T-helper 1 cell treated with Interleukin-12 subunit alpha and Interleukin-12 subunit beta and Interleukin-4 antibody, amounts not matched to agents 30 μg/mL and 1 μg/mL, for 36 hours (primary cell): ENCODE measurements around the gene HSD17B12.
"Not testable (repeated sequence)": the region's sequence is repeated elsewhere in the genome, so short reads cannot be mapped to it uniquely, and the experiment has no call there.

Experiments
- H3K27ac Mint-ChIP-seq: one replicate; pipeline ENCODE4 v1.8.0; 2021; ENCODE audit warnings: mild to moderate bottlenecking, mixed read lengths
- H3K27me3 Mint-ChIP-seq: one replicate; pipeline ENCODE4 v1.8.0; 2021; ENCODE audit warnings: low read depth, mixed read lengths
- H3K36me3 Mint-ChIP-seq: one replicate; pipeline ENCODE4 v1.8.0; 2021; ENCODE audit warnings: low read depth, mixed read lengths
- H3K4me1 Mint-ChIP-seq: one replicate; pipeline ENCODE4 v1.8.0; 2021; ENCODE audit warnings: low read depth, mixed read lengths
- H3K4me3 Mint-ChIP-seq: one replicate; pipeline ENCODE4 v1.8.0; 2021; ENCODE audit warnings: mild to moderate bottlenecking, moderate library complexity, mixed read lengths
- H3K9me3 Mint-ChIP-seq: one replicate; pipeline ENCODE4 v1.8.0; 2021; ENCODE audit warnings: mixed read lengths

Gene HSD17B12

GRCh38 chr11:43746670-43747069, 66.1 kb downstream of the HSD17B12 start:
- Mint-ChIP-seq H3K27ac (no peak overlapping the region), H3K9me3 (peaks cover 22% of the 10 kb centered on the region), H3K4me1 (no peaks in the 10 kb centered on the region), H3K27me3 (no peaks in the 10 kb centered on the region), H3K36me3 (peaks cover 22% of the 10 kb centered on the region), H3K4me3 (no peak overlapping the region)

GRCh38 chr11:43747130-43747802, 66.7 kb downstream of the HSD17B12 start:
- Mint-ChIP-seq H3K9me3 (peaks cover 22% of the 10 kb centered on the region), H3K27me3 (no peaks in the 10 kb centered on the region), H3K4me3 (no peak overlapping the region), H3K4me1 (no peaks in the 10 kb centered on the region), H3K36me3 (peaks cover 22% of the 10 kb centered on the region), H3K27ac (no peak overlapping the region)

DNA sequence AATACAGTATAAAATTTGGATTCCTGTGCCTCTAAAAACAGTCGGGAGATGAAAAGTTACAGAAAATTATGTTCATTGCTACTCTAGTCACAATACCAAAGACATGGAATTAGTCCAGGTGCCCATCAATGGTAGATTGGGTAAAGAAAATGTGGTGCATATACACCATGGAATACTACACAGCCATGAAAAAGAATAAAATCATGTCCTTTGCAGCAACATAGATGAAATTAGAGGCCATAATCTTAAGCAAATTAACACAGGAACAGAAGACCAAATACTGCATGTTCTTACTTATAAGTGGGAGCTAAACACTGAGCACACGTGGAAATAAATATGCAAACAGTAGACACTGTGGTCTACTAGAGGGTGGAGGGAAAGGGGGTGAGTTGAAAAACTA, 67.6 kb downstream of the HSD17B12 start:
- no peak overlapping the region for H3K4me3 Mint-ChIP-seq
- peaks cover 22% of the 10 kb centered on the region for H3K9me3 Mint-ChIP-seq
- no peaks in the 10 kb centered on the region for H3K27me3 Mint-ChIP-seq
- H3K27ac Mint-ChIP-seq = no peak overlapping the region
- peaks cover 21% of the 10 kb centered on the region for H3K36me3 Mint-ChIP-seq
- no peaks in the 10 kb centered on the region for H3K4me1 Mint-ChIP-seq

DNA sequence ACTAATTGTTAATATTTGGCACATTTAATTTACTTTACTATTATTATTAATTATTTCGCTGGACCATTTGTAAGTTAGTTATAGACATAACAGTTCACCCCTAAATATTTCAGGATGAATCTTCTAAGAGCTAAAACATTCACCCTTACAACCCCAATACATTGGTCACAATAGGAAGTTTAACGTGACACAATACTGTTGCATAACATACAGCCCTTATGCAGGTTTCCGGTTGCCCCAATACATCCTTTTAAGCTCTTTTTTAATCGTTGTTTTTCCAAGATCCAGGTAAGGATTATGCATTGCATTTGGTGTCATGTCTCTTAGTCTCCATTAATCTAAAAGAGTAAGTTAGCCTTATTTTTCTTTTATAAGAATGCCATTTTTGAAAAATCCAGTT, 71.2 kb downstream of the HSD17B12 start:
- Mint-ChIP-seq H3K4me1 (no peaks in the 10 kb centered on the region), H3K9me3 (peaks cover 6% of the 10 kb centered on the region), H3K4me3 (no peak overlapping the region), H3K27me3 (no peaks in the 10 kb centered on the region), H3K36me3 (peaks cover 21% of the 10 kb centered on the region), H3K27ac (no peak overlapping the region)

DNA sequence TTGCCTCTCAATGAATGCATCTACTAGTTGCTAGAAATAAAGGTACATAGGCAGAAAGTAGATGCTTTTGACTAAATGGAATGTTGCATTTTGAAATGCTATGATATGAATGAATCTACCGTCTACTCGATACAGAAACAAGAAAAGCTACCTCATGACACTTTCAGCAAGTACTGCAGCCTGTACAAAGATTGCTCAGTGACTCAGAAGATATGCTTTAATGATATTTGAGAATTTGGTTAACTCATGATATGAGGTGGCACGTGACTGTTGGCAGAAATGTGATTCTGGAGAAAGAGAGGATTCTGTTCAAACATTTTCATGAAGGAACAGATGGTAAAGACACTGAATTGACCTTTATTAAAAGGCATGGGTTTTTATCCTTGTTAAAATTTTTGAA, 76.0 kb downstream of the HSD17B12 start:
- Mint-ChIP-seq H3K4me1 (no peaks in the 10 kb centered on the region), H3K27ac (no peak overlapping the region), H3K36me3 (peaks cover 18% of the 10 kb centered on the region), H3K9me3 (no peaks in the 10 kb centered on the region), H3K27me3 (no peaks in the 10 kb centered on the region), H3K4me3 (no peak overlapping the region)

GRCh38 chr11:43758927-43759326, 78.4 kb downstream of the HSD17B12 start:
- Mint-ChIP-seq H3K4me3 (no peak overlapping the region), H3K4me1 (no peaks in the 10 kb centered on the region), H3K27ac (no peak overlapping the region), H3K36me3 (peaks cover 15% of the 10 kb centered on the region), H3K9me3 (no peaks in the 10 kb centered on the region), H3K27me3 (no peaks in the 10 kb centered on the region)

GRCh38 chr11:43760902-43761301, 80.4 kb downstream of the HSD17B12 start:
- Mint-ChIP-seq H3K4me1 (no peaks in the 10 kb centered on the region), H3K27me3 (no peaks in the 10 kb centered on the region), H3K36me3 (peaks cover 14% of the 10 kb centered on the region), H3K4me3 (no peak overlapping the region), H3K9me3 (peaks cover 16% of the 10 kb centered on the region), H3K27ac (no peak overlapping the region)

DNA sequence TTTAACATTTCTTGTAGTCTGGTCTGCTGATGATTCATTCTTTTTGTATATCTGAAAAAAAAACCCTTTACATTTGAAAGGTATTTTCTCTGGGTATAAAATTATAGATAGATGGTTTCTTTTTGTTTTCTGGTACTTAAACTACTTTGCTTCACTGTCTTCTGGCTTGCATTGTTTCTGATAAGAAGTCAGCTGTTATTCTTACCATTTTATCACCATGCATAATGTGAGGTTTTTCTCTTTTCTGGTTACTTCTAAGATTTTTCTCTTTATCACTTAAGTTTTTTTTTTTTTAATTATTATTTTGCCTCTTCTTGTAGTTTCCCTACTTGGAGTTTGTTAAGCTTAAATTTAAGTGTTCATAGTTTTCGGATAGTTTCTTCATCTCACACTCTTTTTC, 84.7 kb downstream of the HSD17B12 start:
- H3K27me3 Mint-ChIP-seq = no peaks in the 10 kb centered on the region
- H3K9me3 Mint-ChIP-seq = peaks cover 21% of the 10 kb centered on the region
- H3K27ac Mint-ChIP-seq = no peak overlapping the region
- H3K4me3 Mint-ChIP-seq = no peak overlapping the region
- no peaks in the 10 kb centered on the region for H3K4me1 Mint-ChIP-seq
- peaks cover 11% of the 10 kb centered on the region for H3K36me3 Mint-ChIP-seq

DNA sequence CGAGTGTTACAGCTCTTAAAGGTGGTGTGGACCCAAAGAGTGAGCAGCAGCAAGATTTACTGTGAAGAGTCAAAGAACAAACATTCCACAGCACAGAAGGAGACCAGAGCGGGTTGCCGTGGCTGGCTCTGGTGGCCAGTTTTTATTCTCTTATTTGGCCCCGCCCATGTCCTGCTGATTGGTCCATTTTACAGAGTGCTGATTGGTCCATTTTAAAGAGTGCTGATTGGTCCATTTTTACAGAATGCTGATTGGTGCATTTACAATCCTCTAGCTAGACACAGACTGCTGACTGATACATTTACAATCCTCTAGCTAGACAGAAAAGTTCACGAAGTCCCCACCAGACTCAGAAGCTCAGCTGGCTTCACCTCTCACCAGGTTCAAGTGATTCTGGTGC, 88.1 kb downstream of the HSD17B12 start:
- H3K4me1 Mint-ChIP-seq, H3K27me3 Mint-ChIP-seq, H3K4me3 Mint-ChIP-seq, H3K27ac Mint-ChIP-seq: not testable (repeated sequence)
- peaks cover 13% of the 10 kb centered on the region for H3K36me3 Mint-ChIP-seq
- H3K9me3 Mint-ChIP-seq = peaks cover 21% of the 10 kb centered on the region

GRCh38 chr11:43770173-43770572, 89.6 kb downstream of the HSD17B12 start:
- Mint-ChIP-seq H3K4me3 (no peak overlapping the region), H3K36me3 (peaks cover 12% of the 10 kb centered on the region), H3K27ac (no peak overlapping the region), H3K9me3 (peaks cover 19% of the 10 kb centered on the region), H3K27me3 (no peaks in the 10 kb centered on the region), H3K4me1 (no peaks in the 10 kb centered on the region)

- H3K4me1 Mint-ChIP-seq = no peaks in the 10 kb centered on the region
- H3K27ac Mint-ChIP-seq = no peak overlapping the region
- no peaks in the 10 kb centered on the region for H3K27me3 Mint-ChIP-seq
- peaks cover 10% of the 10 kb centered on the region for H3K36me3 Mint-ChIP-seq
- no peak overlapping the region for H3K4me3 Mint-ChIP-seq
- H3K9me3 Mint-ChIP-seq = peaks cover 7% of the 10 kb centered on the region
Measured at GRCh38 chr11:43772733-43773132, 92.2 kb downstream of the HSD17B12 start.

DNA sequence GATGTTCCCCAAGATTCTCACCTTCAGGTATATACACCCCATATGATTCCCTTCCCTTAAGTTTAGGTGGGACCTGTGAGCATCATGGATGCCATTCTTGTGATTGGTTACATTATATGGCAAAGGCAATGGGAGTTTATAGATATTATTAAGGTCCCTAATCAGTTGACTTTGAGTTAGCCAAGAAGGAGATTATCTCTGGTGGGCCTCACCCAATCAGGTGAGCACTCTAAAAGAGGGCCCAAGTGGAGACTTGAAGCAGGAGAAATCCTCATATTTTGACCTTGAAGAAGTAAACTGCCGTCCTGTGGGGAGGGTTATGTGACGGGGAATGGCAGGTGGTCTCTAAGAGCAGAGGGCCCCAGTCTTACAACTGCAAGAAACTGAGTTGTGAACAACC, 94.2 kb downstream of the HSD17B12 start:
- H3K27me3 Mint-ChIP-seq = no peaks in the 10 kb centered on the region
- no peaks in the 10 kb centered on the region for H3K4me1 Mint-ChIP-seq
- no peak overlapping the region for H3K4me3 Mint-ChIP-seq
- peaks cover 7% of the 10 kb centered on the region for H3K9me3 Mint-ChIP-seq
- H3K36me3 Mint-ChIP-seq = peaks cover 10% of the 10 kb centered on the region
- H3K27ac Mint-ChIP-seq = no peak overlapping the region

- peaks cover 17% of the 10 kb centered on the region for H3K9me3 Mint-ChIP-seq
- no peak overlapping the region for H3K27ac Mint-ChIP-seq
- no peaks in the 10 kb centered on the region for H3K27me3 Mint-ChIP-seq
- no peak overlapping the region for H3K4me3 Mint-ChIP-seq
- no peaks in the 10 kb centered on the region for H3K4me1 Mint-ChIP-seq
- H3K36me3 Mint-ChIP-seq = peaks cover 19% of the 10 kb centered on the region
Measured at GRCh38 chr11:43779306-43779705, 98.8 kb downstream of the HSD17B12 start.

GRCh38 chr11:43784301-43784700, 103.8 kb downstream of the HSD17B12 start:
- no peaks in the 10 kb centered on the region for H3K27me3 Mint-ChIP-seq
- peaks cover 25% of the 10 kb centered on the region for H3K36me3 Mint-ChIP-seq
- H3K4me3 Mint-ChIP-seq = no peak overlapping the region
- H3K9me3 Mint-ChIP-seq = peaks cover 27% of the 10 kb centered on the region
- H3K4me1 Mint-ChIP-seq = peaks cover 1% of the 10 kb centered on the region
- no peak overlapping the region for H3K27ac Mint-ChIP-seq

DNA sequence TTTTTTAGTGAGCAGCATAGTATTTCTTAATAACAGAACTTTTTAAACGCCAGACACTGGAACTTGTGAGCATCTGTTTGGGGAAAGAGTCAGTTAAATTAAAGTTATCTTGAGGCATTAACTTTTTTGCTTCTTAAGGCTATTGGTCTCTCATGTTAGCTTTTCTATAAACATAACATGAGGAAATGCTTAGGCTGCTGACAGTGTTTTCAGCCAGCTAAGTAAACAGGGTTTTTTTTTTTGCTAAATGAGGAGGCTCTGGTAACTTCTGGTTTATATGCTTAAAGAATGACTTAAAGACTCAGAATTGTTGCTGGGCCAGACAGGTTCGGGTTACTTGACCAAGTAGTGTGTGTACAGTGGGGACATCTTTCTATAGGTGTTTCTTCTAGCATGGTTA, 104.3 kb downstream of the HSD17B12 start:
- no peaks in the 10 kb centered on the region for H3K27me3 Mint-ChIP-seq
- H3K4me3 Mint-ChIP-seq = no peak overlapping the region
- no peak overlapping the region for H3K27ac Mint-ChIP-seq
- peaks cover 1% of the 10 kb centered on the region for H3K4me1 Mint-ChIP-seq
- peaks cover 25% of the 10 kb centered on the region for H3K36me3 Mint-ChIP-seq
- peaks cover 28% of the 10 kb centered on the region for H3K9me3 Mint-ChIP-seq

DNA sequence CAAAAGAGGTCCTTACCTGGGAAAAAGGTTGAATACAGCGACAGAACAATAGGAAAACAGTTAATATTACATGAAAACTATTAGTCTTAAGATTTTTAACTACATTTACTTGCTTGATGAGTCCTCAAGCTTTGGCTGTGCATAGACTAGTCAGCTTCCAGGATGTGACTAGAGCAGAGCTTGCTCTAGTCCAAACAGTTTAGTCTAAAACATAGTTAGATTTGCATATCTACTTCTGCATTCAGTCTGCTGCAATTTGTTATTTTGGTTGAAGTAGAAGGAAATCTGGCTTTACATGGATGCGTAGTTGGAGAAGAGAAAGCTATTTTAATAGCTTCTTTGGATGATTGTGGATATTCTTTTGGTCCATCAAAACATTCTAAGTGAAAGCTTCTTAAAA, 104.8 kb downstream of the HSD17B12 start:
- Mint-ChIP-seq H3K36me3 (peaks cover 26% of the 10 kb centered on the region), H3K4me1 (peaks cover 1% of the 10 kb centered on the region), H3K9me3 (peaks cover 28% of the 10 kb centered on the region), H3K27me3 (no peaks in the 10 kb centered on the region), H3K4me3 (no peak overlapping the region), H3K27ac (no peak overlapping the region)
